Cardiac fibroblast (primary cell): Measurements from ENCODE around the gene ZRSR2.
"Not testable (repeated sequence)": the region's sequence is repeated elsewhere in the genome, so short reads cannot be mapped to it uniquely, and the experiment has no call there.

ENCODE experiments used
- DNase-seq, 2 donors: peaks; one replicate each; pipeline versions ENCODE4 v3.0.0 to v3.0.0-alpha.2; 2010; ENCODE audit warnings: low read depth in 2 of 2
- H3K4me3 ChIP-seq, 2 donors: replicated peaks in 1 of 2; 1 replicate in 1 of 2; 2 replicates in 1 of 2; pipeline ENCODE4 v1.5.1; 2011; ENCODE audit warnings: low read depth in 2 of 2, low read length in 2 of 2, mild to moderate bottlenecking in 2 of 2, moderate library complexity in 1 of 2
- CTCF ChIP-seq: IDR thresholded peaks from one replicate; pipeline ENCODE4 v1.5.1; 2011; ENCODE audit warnings: low read depth, mild to moderate bottlenecking, low read length, inconsistent platforms

ZRSR2 gene

GRCh38 chrX:15829217-15829616 lies 38.9 kb downstream of the ZRSR2 start:
- no peak for TF ChIP-seq CTCF
- DNase-seq, result no peak
- H3K4me3 ChIP-seq, result no peak overlapping the region

- DNase-seq, H3K4me3 ChIP-seq: not testable (repeated sequence)
These were observed 41.1 kb downstream of the ZRSR2 start for GRCh38 chrX:15831347-15831746.

- TF ChIP-seq CTCF, result no peak
- H3K4me3 ChIP-seq, result no peak overlapping the region
- DNase-seq, result no peak
These were observed 43.8 kb downstream of the ZRSR2 start for GRCh38 chrX:15834053-15834452.

- DNase-seq, result peak in 1 of 2 donors; percentile 13
- no peak overlapping the region for H3K4me3 ChIP-seq
- no peak for TF ChIP-seq CTCF
These were observed 44.7 kb downstream of the ZRSR2 start for GRCh38 chrX:15834827-15835595.

GRCh38 chrX:15838017-15838416 lies 47.7 kb downstream of the ZRSR2 start:
- peak; percentile 34 for TF ChIP-seq CTCF
- no peak for DNase-seq
- H3K4me3 ChIP-seq, result no peak overlapping the region

GRCh38 chrX:15841853-15842516 lies 51.7 kb downstream of the ZRSR2 start:
- DNase-seq, result no peak
- no peak for TF ChIP-seq CTCF
- H3K4me3 ChIP-seq, result no peak overlapping the region

GRCh38 chrX:15843960-15844359 lies 53.7 kb downstream of the ZRSR2 start:
- no peak for TF ChIP-seq CTCF
- no peak for DNase-seq
- no peak overlapping the region for H3K4me3 ChIP-seq
